Naive thymus-derived CD4-positive, alpha-beta T cell (primary cell): ENCODE measurements around the gene FGF18. TPM values are rescaled to one million over a fixed set of nuclear protein-coding genes. Genes with fewer than 3 reads are reported as not detected.
A peak's percentile ranks its signal among the peaks of the same experiment; 100 is the strongest.
"Not testable (repeated sequence)": the region's sequence is repeated elsewhere in the genome, so short reads cannot be mapped to it uniquely, and the experiment has no call there.

Experiments used
- ATAC-seq: fragments of 150-1000 bp; cut with Tn5 transposase; 2 replicates; pipeline ENCODE4 v1.10.0; 2021; ENCODE audit warnings: mild to moderate bottlenecking, moderate library complexity
- CTCF ChIA-PET: fragments of 350-600 bp; sonication (Branson Sonifier 250); formaldehyde crosslinking; loops from one replicate; lab custom pipeline; 2021; ENCODE audit warnings: antibody characterized with exemption; lab: Charles Lee
- POLR2A ChIA-PET: fragments of 350-600 bp; sonication (Branson Sonifier 250); formaldehyde crosslinking; loops from one replicate; lab custom pipeline; 2021; ENCODE audit warnings: antibody characterized with exemption, inconsistent platforms; lab: Charles Lee
- DNase-seq, 9 donors: peaks; one replicate each; pipeline versions ENCODE4 v3.0.0 to v3.0.0-alpha.2; 2020 to 2022; ENCODE audit warnings: mixed read lengths in 1 of 9
- H3K27ac ChIP-seq: one replicate; pipeline ENCODE4 v1.7.0; 2013; ENCODE audit warnings: mild to moderate bottlenecking, low read depth, low read length, moderate library complexity
- H3K27me3 ChIP-seq, 2 donors: one replicate each; pipeline ENCODE4 v1.7.0; 2013; ENCODE audit warnings: low read length in 2 of 2, mild to moderate bottlenecking in 2 of 2, moderate library complexity in 2 of 2; ENCODE audit not compliant: control insufficient read depth in 2 of 2, insufficient read depth in 2 of 2
- H3K36me3 ChIP-seq, 3 experiments: 1 replicate in 2 of 3; 2 replicates in 1 of 3; pipeline ENCODE4 v1.7.0; 2013; ENCODE audit warnings: low read length in 3 of 3, mild to moderate bottlenecking in 3 of 3, moderate library complexity in 1 of 3; ENCODE audit not compliant: insufficient read depth in 3 of 3, control insufficient read depth in 2 of 3
- H3K4me1 ChIP-seq, 2 donors: one replicate each; pipeline ENCODE4 v1.7.0; 2013; ENCODE audit warnings: low read length in 2 of 2, mild to moderate bottlenecking in 2 of 2, moderate library complexity in 1 of 2; ENCODE audit not compliant: control insufficient read depth in 2 of 2, insufficient read depth in 2 of 2
- H3K4me3 ChIP-seq: 2 replicates; pipeline ENCODE4 v1.7.0; 2013; ENCODE audit warnings: mild to moderate bottlenecking, low read length
- H3K9me3 ChIP-seq, 3 experiments: 1 replicate in 2 of 3; 2 replicates in 1 of 3; pipeline ENCODE4 v1.7.0; 2013; ENCODE audit warnings: low read length in 3 of 3; ENCODE audit not compliant: control insufficient read depth in 2 of 3
- H3K27ac Mint-ChIP-seq, 9 donors: one replicate each; pipeline ENCODE4 v1.8.0; 2020 to 2022; ENCODE audit warnings: mixed read lengths in 9 of 9, mild to moderate bottlenecking in 8 of 9, moderate library complexity in 5 of 9, inconsistent platforms in 2 of 9
- H3K27me3 Mint-ChIP-seq, 5 donors: one replicate each; pipeline ENCODE4 v1.8.0; 2021 to 2022; ENCODE audit warnings: mixed read lengths in 5 of 5, mild to moderate bottlenecking in 1 of 5
- H3K36me3 Mint-ChIP-seq, 5 donors: one replicate each; pipeline ENCODE4 v1.8.0; 2020 to 2022; ENCODE audit warnings: mixed read lengths in 5 of 5, mild to moderate bottlenecking in 3 of 5, inconsistent platforms in 1 of 5
- H3K4me1 Mint-ChIP-seq, 7 donors: one replicate each; pipeline ENCODE4 v1.8.0; 2020 to 2022; ENCODE audit warnings: mixed read lengths in 7 of 7, mild to moderate bottlenecking in 3 of 7, inconsistent platforms in 1 of 7
- H3K4me3 Mint-ChIP-seq, 10 donors: one replicate each; pipeline ENCODE4 v1.8.0; 2020 to 2022; ENCODE audit warnings: mild to moderate bottlenecking in 10 of 10, mixed read lengths in 10 of 10, moderate library complexity in 6 of 10, inconsistent platforms in 2 of 10
- H3K9me3 Mint-ChIP-seq, 11 donors: one replicate each; pipeline ENCODE4 v1.8.0; 2020 to 2022; ENCODE audit warnings: mixed read lengths in 11 of 11, mild to moderate bottlenecking in 4 of 11, inconsistent platforms in 1 of 11, moderate library complexity in 1 of 11
- intact Hi-C, 2 donors: fragments of 100-400 bp; cut with micrococcal nuclease; formaldehyde crosslinking; loops; one replicate each; pipeline ENCODE4 v1.15.1; 2023
- polyA plus RNA-seq, 2 donors: library from polyadenylated mRNA; unstranded; fragments of 300-500 nt; fragmentation: Illumina TruSeq; gene quantifications; one replicate each; pipeline ENCODE4 v1.2.3, GENCODE V29; 2021
- total RNA-seq, 6 experiments: library from RNA in 5 of 6; stranded (reverse) in 5 of 6; gene quantifications; 1 replicate in 5 of 6; 2 replicates in 1 of 6; pipeline ENCODE4 v1.2.3 and lab custom pipeline; 2021 to 2026

Gene FGF18
- total and polyA plus RNA-seq, 7 experiments from 2014 or later = 0.24 to 0.44 TPM; not detected in 5

- H3K4me3 Mint-ChIP-seq = no peak overlapping the region
- H3K9me3 Mint-ChIP-seq = no peaks in the 10 kb centered on the region
- Histone ChIP-seq H3K27ac (no peak overlapping the region), H3K9me3 (no peaks in the 10 kb centered on the region), H3K4me1 (peaks cover under 1% of the 10 kb centered on the region in 2 donors), H3K4me3 (no peak overlapping the region), H3K27me3 (no peaks in the 10 kb centered on the region), H3K36me3 (peaks cover 4 to 44% (median 6%) of the 10 kb centered on the region in 3 experiments)
- intact Hi-C loops = loop anchor here in 1 of 2 donors (10.0 kb wide), 2 partner anchors 651 to 871 kb away; partner anchors contain the start of gene UBTD2
- H3K36me3 Mint-ChIP-seq = peaks cover 0 to 39% (median 24%) of the 10 kb centered on the region in 5 donors
- peak overlapping the region in 2 of 9 donors; percentile 15 to 44 for H3K27ac Mint-ChIP-seq
- peak; percentile 24 for ATAC-seq
- peaks cover 0 to 2% (median 0%) of the 10 kb centered on the region in 5 donors for H3K27me3 Mint-ChIP-seq
- peaks cover 7 to 19% (median 10%) of the 10 kb centered on the region in 7 donors for H3K4me1 Mint-ChIP-seq
- no peak for DNase-seq
- CTCF ChIA-PET = interaction anchor here (0.5 kb wide), 1 partner anchor 504 kb away, joined by 4 read pairs; no protein-coding TSS in a partner anchor
- POLR2A ChIA-PET = interaction anchor here (0.8 kb wide), 1 partner anchor 24 kb away, joined by 3 read pairs; no protein-coding TSS in a partner anchor
These were observed 6.1 kb upstream of the FGF18 start for GRCh38 chr5:171413153-171413910.

- intact Hi-C loops = loop anchor here in 1 of 2 donors (10.0 kb wide), 2 partner anchors 651 to 871 kb away; partner anchors contain the start of gene UBTD2
- Mint-ChIP-seq H3K36me3 (peaks cover 0 to 35% (median 21%) of the 10 kb centered on the region in 5 donors), H3K27ac (peak overlapping the region in 1 of 9 donors; percentile 56), H3K4me1 (peaks cover 7 to 18% (median 10%) of the 10 kb centered on the region in 7 donors)
- H3K27me3 Mint-ChIP-seq, POLR2A ChIA-PET, H3K9me3 ChIP-seq, H3K27ac ChIP-seq, H3K9me3 Mint-ChIP-seq, H3K4me3 ChIP-seq, CTCF ChIA-PET, ATAC-seq, H3K4me1 ChIP-seq, H3K4me3 Mint-ChIP-seq, DNase-seq, H3K27me3 ChIP-seq: not testable (repeated sequence)
- H3K36me3 ChIP-seq = peaks cover 0 to 37% (median 4%) of the 10 kb centered on the region in 3 experiments
These were observed 5.5 kb upstream of the FGF18 start for GRCh38 chr5:171413993-171414392.

DNA sequence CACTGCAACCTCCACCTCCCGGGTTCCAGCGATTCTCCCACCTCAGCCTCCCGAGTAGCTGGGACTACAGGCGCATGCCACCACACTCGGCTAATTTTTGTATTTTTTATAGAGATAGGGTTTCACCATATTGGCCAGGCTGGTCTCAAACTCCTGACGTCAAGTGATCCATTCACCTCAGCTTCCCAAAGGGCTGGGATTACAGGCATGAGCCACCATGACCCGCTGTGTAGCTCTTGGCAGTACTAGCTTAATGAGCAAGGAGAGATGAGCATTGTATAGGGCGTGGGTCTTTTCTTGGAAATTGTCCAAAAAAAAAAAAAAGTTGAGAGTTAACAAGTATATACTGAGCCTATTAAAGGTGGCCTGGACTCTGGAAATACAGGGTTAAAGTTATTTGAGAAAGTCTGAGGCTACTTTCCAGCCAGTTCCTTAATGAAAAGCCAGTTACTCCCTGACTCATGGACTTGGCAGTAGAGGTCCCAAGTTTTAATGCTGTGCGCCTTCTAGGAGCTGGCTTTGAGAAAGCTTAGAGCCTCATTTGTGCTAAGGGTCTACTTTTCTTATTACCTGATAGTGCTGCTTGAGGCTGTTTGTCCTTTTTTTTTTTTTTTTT is 4.2 kb upstream of the FGF18 start:
- H3K9me3 ChIP-seq = no peaks in the 10 kb centered on the region
- intact Hi-C loops = loop anchor here in 1 of 2 donors (10.0 kb wide), 2 partner anchors 650 to 870 kb away; partner anchors contain the start of gene UBTD2
- no peak for ATAC-seq
- no peak overlapping the region for H3K4me3 Mint-ChIP-seq
- H3K27me3 Mint-ChIP-seq = peaks cover 0 to 11% (median 3%) of the 10 kb centered on the region in 5 donors
- ChIA-PET POLR2A (interaction anchor here (1.0 kb wide), 1 partner anchor 8 kb away, joined by 3 read pairs; no protein-coding TSS in a partner anchor), CTCF (interaction anchor here (0.6 to 0.7 kb wide), 2 partner anchors 26 to 64 kb away, joined by 3 to 6 read pairs; no protein-coding TSS in a partner anchor)
- no peak overlapping the region for H3K27ac ChIP-seq
- peaks cover 0 to 25% (median 17%) of the 10 kb centered on the region in 5 donors for H3K36me3 Mint-ChIP-seq
- H3K4me3 ChIP-seq = no peak overlapping the region
- peaks cover 0 to 26% (median 4%) of the 10 kb centered on the region in 3 experiments for H3K36me3 ChIP-seq
- no peak for DNase-seq
- H3K9me3 Mint-ChIP-seq = peaks cover 0 to 1% (median 0%) of the 10 kb centered on the region in 11 donors
- H3K4me1 Mint-ChIP-seq = peaks cover 6 to 16% (median 8%) of the 10 kb centered on the region in 7 donors
- H3K27ac Mint-ChIP-seq = no peak overlapping the region
- no peaks in the 10 kb centered on the region for H3K27me3 ChIP-seq
- peaks cover 5 to 10% of the 10 kb centered on the region in 2 donors for H3K4me1 ChIP-seq

- Mint-ChIP-seq H3K9me3 (peaks cover 0 to 2% (median 0%) of the 10 kb centered on the region in 11 donors), H3K27ac (no peak overlapping the region), H3K4me1 (peaks cover 8 to 21% (median 16%) of the 10 kb centered on the region in 7 donors), H3K4me3 (no peak overlapping the region), H3K36me3 (peaks cover 0 to 18% (median 13%) of the 10 kb centered on the region in 5 donors), H3K27me3 (peaks cover 7 to 21% (median 12%) of the 10 kb centered on the region in 5 donors)
- CTCF ChIA-PET = no interaction called here
- H3K27ac ChIP-seq = no peak overlapping the region
- no peak overlapping the region for H3K4me3 ChIP-seq
- H3K27me3 ChIP-seq = peaks cover 3 to 4% of the 10 kb centered on the region in 2 donors
- ATAC-seq = no peak
- H3K4me1 ChIP-seq = peaks cover 5 to 15% of the 10 kb centered on the region in 2 donors
- DNase-seq = no peak
- H3K9me3 ChIP-seq = no peaks in the 10 kb centered on the region
- POLR2A ChIA-PET = interaction anchor here (1.0 kb wide), 1 partner anchor 9 kb away, joined by 3 read pairs; no protein-coding TSS in a partner anchor
- H3K36me3 ChIP-seq = peaks cover 0 to 19% (median 0%) of the 10 kb centered on the region in 3 experiments
- intact Hi-C loops = loop anchor here in 1 of 2 donors (10.0 kb wide), 2 partner anchors 648 to 868 kb away; partner anchors contain the start of gene UBTD2
These were observed 3.0 kb upstream of the FGF18 start for GRCh38 chr5:171416160-171417049.

GRCh38 chr5:171418316-171418981 is 998 bp upstream of the FGF18 start:
- no peak overlapping the region for H3K27ac Mint-ChIP-seq
- H3K4me1 Mint-ChIP-seq = peaks cover 6 to 20% (median 11%) of the 10 kb centered on the region in 7 donors
- ATAC-seq (peak; percentile 66), DNase-seq (peak in 7 of 9 donors; percentile 17 to 68 (median 20))
- ChIA-PET POLR2A (interaction anchor here (1.2 kb wide), 1 partner anchor 29 kb away, joined by 3 read pairs; no protein-coding TSS in a partner anchor), CTCF (interaction anchor here (0.6 to 1.3 kb wide), 5 partner anchors 10 to 875 kb away, joined by 3 to 5 read pairs (median 3); no protein-coding TSS in a partner anchor)
- H3K36me3 Mint-ChIP-seq = peaks cover 0 to 4% (median 0%) of the 10 kb centered on the region in 5 donors
- intact Hi-C loops = loop anchor here (1.0 to 10.0 kb wide), 6 partner anchors 188 to 874 kb away; partner anchors contain the start of gene UBTD2 (in 1 of the 2)
- peak overlapping the region; percentile 58 to 86 (median 73) for H3K4me3 Mint-ChIP-seq
- peaks cover 11 to 33% (median 19%) of the 10 kb centered on the region in 5 donors for H3K27me3 Mint-ChIP-seq
- Histone ChIP-seq H3K4me1 (peaks cover 5 to 15% of the 10 kb centered on the region in 2 donors), H3K36me3 (peaks cover 0 to 2% (median 0%) of the 10 kb centered on the region in 3 experiments), H3K27ac (no peak overlapping the region), H3K9me3 (no peaks in the 10 kb centered on the region), H3K4me3 (peak overlapping the region; percentile 45), H3K27me3 (peaks cover 3 to 4% of the 10 kb centered on the region in 2 donors)
- peaks cover 0 to 2% (median 0%) of the 10 kb centered on the region in 11 donors for H3K9me3 Mint-ChIP-seq
